Activated CD4-positive, alpha-beta memory T cell treated with anti-CD3 and anti-CD28 coated beads, Interleukin-2, amount 10 ng/mL, durations not matched to agents 7 days and 5 days (primary cell): ENCODE results near the gene ABCB9. TPM values are rescaled to one million over a fixed set of nuclear protein-coding genes. Genes with fewer than 3 reads are reported as not detected.

ENCODE experiments used
- CTCF ChIA-PET: fragments of 350-600 bp; sonication (Branson Sonifier 250); formaldehyde crosslinking; loops from one replicate; lab custom pipeline; 2021; ENCODE audit warnings: antibody characterized with exemption, inconsistent platforms; lab: Charles Lee
- POLR2A ChIA-PET: fragments of 350-600 bp; sonication (Branson Sonifier 250); formaldehyde crosslinking; loops from one replicate; lab custom pipeline; 2021; ENCODE audit warnings: antibody characterized with exemption; lab: Charles Lee
- DNase-seq: peaks from one replicate; pipeline ENCODE4 v3.0.0-alpha.2; 2020
- H3K27ac Mint-ChIP-seq: one replicate; pipeline ENCODE4 v1.8.0; 2021; ENCODE audit warnings: mild to moderate bottlenecking, mixed read lengths
- H3K27me3 Mint-ChIP-seq: one replicate; pipeline ENCODE4 v1.8.0; 2021; ENCODE audit warnings: mixed read lengths
- H3K36me3 Mint-ChIP-seq: one replicate; pipeline ENCODE4 v1.8.0; 2021; ENCODE audit warnings: low read depth, mixed read lengths
- H3K4me1 Mint-ChIP-seq: one replicate; pipeline ENCODE4 v1.8.0; 2021; ENCODE audit warnings: mixed read lengths
- H3K4me3 Mint-ChIP-seq: one replicate; pipeline ENCODE4 v1.8.0; 2021; ENCODE audit warnings: mild to moderate bottlenecking, mixed read lengths
- H3K9me3 Mint-ChIP-seq: one replicate; pipeline ENCODE4 v1.8.0; 2021; ENCODE audit warnings: mixed read lengths
- total RNA-seq, 2 experiments: library from RNA; stranded (reverse); gene quantifications; one replicate each; pipeline ENCODE4 v1.2.3, GENCODE V29; 2021

Gene ABCB9
- total RNA-seq, 2 experiments from 2014 or later = 3.2 to 3.3 TPM

DNA sequence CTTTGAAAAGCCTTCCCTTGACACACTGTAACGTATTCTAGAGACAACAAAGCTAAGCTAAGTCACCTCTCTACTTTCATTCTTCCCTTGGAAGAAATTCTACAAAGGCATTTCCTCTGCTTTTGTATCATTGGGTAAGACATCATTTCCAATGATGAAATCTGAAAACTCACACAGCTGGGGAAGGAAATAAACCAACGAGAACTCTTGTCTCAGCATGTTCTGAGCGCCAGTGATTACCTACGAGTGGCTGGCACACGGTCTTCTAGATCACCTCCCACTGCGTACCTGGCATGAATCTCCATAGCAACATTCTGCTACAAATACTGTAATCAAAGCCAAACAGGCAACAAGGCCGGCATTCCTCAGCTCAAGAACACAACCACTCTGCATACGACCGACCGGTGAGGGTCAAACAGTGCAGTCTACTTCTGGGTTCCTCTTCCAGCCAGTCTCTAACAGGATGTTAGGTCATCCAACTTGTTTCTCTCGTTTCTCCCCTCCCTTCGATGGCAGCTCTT is 78.0 kb downstream of the ABCB9 start:
- Mint-ChIP-seq H3K4me3 (peak overlapping the region; percentile 74), H3K27me3 (no peaks in the 10 kb centered on the region), H3K4me1 (peaks cover 72% of the 10 kb centered on the region), H3K36me3 (peaks cover 16% of the 10 kb centered on the region), H3K9me3 (no peaks in the 10 kb centered on the region), H3K27ac (peak overlapping the region; percentile 93)
- DNase-seq = peak; percentile 51
- ChIA-PET CTCF (interaction anchor here (0.6 to 2.4 kb wide), 7 partner anchors 9 to 57 kb away, joined by 3 to 11 read pairs (median 3); no protein-coding TSS in a partner anchor), POLR2A (interaction anchor here (0.7 to 11.5 kb wide), 10 partner anchors 8 to 345 kb away, joined by 3 to 136 read pairs (median 6); partner anchors contain the start of genes MPHOSPH9, MTRFR, OGFOD2 and VPS37B)

DNA sequence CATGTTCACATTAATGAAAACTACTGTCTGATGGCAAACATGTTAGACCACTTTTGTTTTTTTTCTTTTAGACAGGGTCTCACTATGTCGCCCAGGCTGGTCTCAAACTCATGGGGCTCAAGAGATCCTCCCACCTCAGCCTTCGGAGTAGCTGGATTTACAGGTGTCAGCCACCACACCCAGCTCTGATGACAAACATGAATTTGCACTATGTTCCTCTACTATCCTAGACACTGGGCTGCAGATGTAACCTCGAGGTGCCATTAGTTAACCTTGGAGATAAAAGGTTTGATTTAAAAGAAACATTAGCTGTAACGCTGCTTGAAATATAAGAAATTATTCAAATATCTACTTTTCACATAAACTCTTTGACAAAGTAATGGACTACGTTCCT is 78.4 kb downstream of the ABCB9 start:
- Mint-ChIP-seq H3K4me3 (peak overlapping the region; percentile 31), H3K27ac (peak overlapping the region; percentile 93), H3K4me1 (peaks cover 74% of the 10 kb centered on the region), H3K27me3 (peaks cover 3% of the 10 kb centered on the region), H3K36me3 (peaks cover 19% of the 10 kb centered on the region), H3K9me3 (no peaks in the 10 kb centered on the region)
- DNase-seq = no peak
- POLR2A ChIA-PET = interaction anchor here (0.8 to 11.5 kb wide), 8 partner anchors 11 to 345 kb away, joined by 3 to 136 read pairs (median 6); partner anchors contain the start of genes MPHOSPH9, MTRFR, OGFOD2 and VPS37B
- CTCF ChIA-PET = interaction anchor here (0.6 to 2.4 kb wide), 7 partner anchors 10 to 58 kb away, joined by 3 to 11 read pairs (median 3); no protein-coding TSS in a partner anchor

GRCh38 chr12:122886851-122887818 is 79.1 kb downstream of the ABCB9 start:
- CTCF ChIA-PET = interaction anchor here (0.5 to 2.4 kb wide), 4 partner anchors 11 to 741 kb away, joined by 3 to 11 read pairs (median 6); no protein-coding TSS in a partner anchor
- peaks cover 3% of the 10 kb centered on the region for H3K27me3 Mint-ChIP-seq
- peaks cover 76% of the 10 kb centered on the region for H3K4me1 Mint-ChIP-seq
- peaks cover 18% of the 10 kb centered on the region for H3K36me3 Mint-ChIP-seq
- DNase-seq = peak; percentile 62
- H3K4me3 Mint-ChIP-seq = peak overlapping the region; percentile 31
- POLR2A ChIA-PET = interaction anchor here (0.7 to 11.5 kb wide), 7 partner anchors 10 to 219 kb away, joined by 3 to 136 read pairs (median 5); partner anchors contain the start of gene VPS37B
- H3K27ac Mint-ChIP-seq = peak overlapping the region; percentile 93
- no peaks in the 10 kb centered on the region for H3K9me3 Mint-ChIP-seq

GRCh38 chr12:122886161-122886560 is 80.1 kb downstream of the ABCB9 start:
- POLR2A ChIA-PET = interaction anchor here (1.2 to 11.5 kb wide), 3 partner anchors 12 to 220 kb away, joined by 3 to 136 read pairs (median 32); partner anchors contain the start of gene VPS37B
- Mint-ChIP-seq H3K27me3 (peaks cover 3% of the 10 kb centered on the region), H3K4me1 (peaks cover 76% of the 10 kb centered on the region), H3K4me3 (no peak overlapping the region), H3K36me3 (peaks cover 18% of the 10 kb centered on the region), H3K27ac (no peak overlapping the region), H3K9me3 (no peaks in the 10 kb centered on the region)
- DNase-seq = no peak
- CTCF ChIA-PET = interaction anchor here (0.5 kb wide), 1 partner anchor 742 kb away, joined by 3 read pairs; no protein-coding TSS in a partner anchor

DNA sequence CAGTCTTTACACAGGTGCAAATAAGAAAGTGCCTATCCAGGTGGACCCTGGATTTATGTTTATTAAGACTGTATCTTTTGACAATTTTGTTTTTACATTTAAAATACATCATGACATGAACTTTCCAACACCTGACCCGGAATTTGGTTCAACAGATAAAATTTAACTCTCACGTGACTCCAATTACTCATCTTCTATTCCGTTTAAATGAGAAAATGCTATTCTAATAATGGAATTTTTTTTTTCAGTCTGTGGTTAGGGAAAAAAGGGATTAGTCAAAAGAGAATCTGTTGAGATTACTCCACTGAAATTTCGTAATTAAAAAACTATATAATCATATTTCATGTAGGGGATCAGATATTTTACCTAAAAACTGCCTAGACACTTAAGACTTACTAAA is 81.4 kb downstream of the ABCB9 start:
- CTCF ChIA-PET = no interaction called here
- DNase-seq = no peak
- Mint-ChIP-seq H3K27ac (no peak overlapping the region), H3K9me3 (no peaks in the 10 kb centered on the region), H3K4me1 (peaks cover 77% of the 10 kb centered on the region), H3K36me3 (peaks cover 21% of the 10 kb centered on the region), H3K27me3 (peaks cover 3% of the 10 kb centered on the region), H3K4me3 (no peak overlapping the region)
- POLR2A ChIA-PET = interaction anchor here (11.5 kb wide), 1 partner anchor 14 kb away, joined by 136 read pairs; the partner anchor contains the start of gene VPS37B

GRCh38 chr12:122884091-122884826 is 82.0 kb downstream of the ABCB9 start:
- CTCF ChIA-PET = no interaction called here
- no peak overlapping the region for H3K27ac Mint-ChIP-seq
- H3K27me3 Mint-ChIP-seq = peaks cover 3% of the 10 kb centered on the region

GRCh38 chr12:122882908-122883558 is 83.2 kb downstream of the ABCB9 start:
- no peak for DNase-seq
- H3K9me3 Mint-ChIP-seq = no peaks in the 10 kb centered on the region
- POLR2A ChIA-PET = interaction anchor here (1.1 to 11.5 kb wide), 3 partner anchors 12 to 47 kb away, joined by 3 to 136 read pairs (median 6); partner anchors contain the start of gene VPS37B
- H3K4me1 Mint-ChIP-seq = peaks cover 74% of the 10 kb centered on the region
- no peak overlapping the region for H3K27ac Mint-ChIP-seq
- CTCF ChIA-PET = interaction anchor here (1.0 to 2.0 kb wide), 7 partner anchors 11 to 71 kb away, joined by 3 to 9 read pairs (median 4); no protein-coding TSS in a partner anchor
- H3K4me3 Mint-ChIP-seq = no peak overlapping the region
- H3K27me3 Mint-ChIP-seq = peaks cover 3% of the 10 kb centered on the region
- H3K36me3 Mint-ChIP-seq = peaks cover 28% of the 10 kb centered on the region

More at GRCh38 chr12:122884091-122884826, 82.0 kb downstream of the ABCB9 start:
- DNase-seq = no peak
- POLR2A ChIA-PET = interaction anchor here (11.5 kb wide), 1 partner anchor 14 kb away, joined by 136 read pairs; the partner anchor contains the start of gene VPS37B
- Mint-ChIP-seq H3K4me3 (no peak overlapping the region), H3K4me1 (peaks cover 76% of the 10 kb centered on the region), H3K36me3 (peaks cover 26% of the 10 kb centered on the region), H3K9me3 (no peaks in the 10 kb centered on the region)

GRCh38 chr12:122880668-122881067 is 85.6 kb downstream of the ABCB9 start:
- no peak for DNase-seq
- Mint-ChIP-seq H3K4me3 (no peak overlapping the region), H3K9me3 (no peaks in the 10 kb centered on the region), H3K27ac (no peak overlapping the region), H3K4me1 (peaks cover 74% of the 10 kb centered on the region), H3K27me3 (peaks cover 3% of the 10 kb centered on the region), H3K36me3 (peaks cover 35% of the 10 kb centered on the region)
- ChIA-PET CTCF (interaction anchor here (0.8 to 1.4 kb wide), 4 partner anchors 9 to 74 kb away, joined by 3 to 6 read pairs (median 4); no protein-coding TSS in a partner anchor), POLR2A (interaction anchor here (1.3 to 11.5 kb wide), 4 partner anchors 9 to 18 kb away, joined by 3 to 136 read pairs (median 6); partner anchors contain the start of gene VPS37B)

- no peak overlapping the region for H3K4me3 Mint-ChIP-seq
- H3K9me3 Mint-ChIP-seq = no peaks in the 10 kb centered on the region
- POLR2A ChIA-PET = interaction anchor here (1.3 to 11.5 kb wide), 4 partner anchors 9 to 18 kb away, joined by 3 to 136 read pairs (median 6); partner anchors contain the start of gene VPS37B
- no peak overlapping the region for H3K27ac Mint-ChIP-seq
- CTCF ChIA-PET = interaction anchor here (1.1 to 1.6 kb wide), 5 partner anchors 9 to 75 kb away, joined by 3 to 6 read pairs (median 4); no protein-coding TSS in a partner anchor
- DNase-seq = no peak
- peaks cover 78% of the 10 kb centered on the region for H3K4me1 Mint-ChIP-seq
- H3K36me3 Mint-ChIP-seq = peaks cover 35% of the 10 kb centered on the region
- peaks cover 3% of the 10 kb centered on the region for H3K27me3 Mint-ChIP-seq
Observed at GRCh38 chr12:122880155-122880667, 86.1 kb downstream of the ABCB9 start.
